Gastrocnemius medialis (tissue), 4 donors: ENCODE measurements around the gene C16orf87.

Experiments used
- POLR2A ChIP-seq, 2 donors: fragments of 450-650 bp; IDR thresholded peaks; one replicate each; pipeline ENCODE4 v1.6.1; 2017; ENCODE audit warnings: antibody characterized with exemption in 2 of 2, mild to moderate bottlenecking in 2 of 2, moderate library complexity in 2 of 2
- TF ChIP-seq, protein P1 (sequence below), 5 experiments: fragments of 450-650 bp in 3 of 5; fragments of 200-600 bp in 2 of 5; sonication (generic) in 2 of 5; IDR thresholded peaks in 4 of 5; conservative IDR thresholded peaks in 1 of 5; 1 replicate in 4 of 5; 2 replicates in 1 of 5; pipeline ENCODE4 v1.5.1; 2016 to 2019; ENCODE audit warnings: antibody characterized with exemption in 5 of 5, mild to moderate bottlenecking in 3 of 5, moderate library complexity in 3 of 5

DNA sequence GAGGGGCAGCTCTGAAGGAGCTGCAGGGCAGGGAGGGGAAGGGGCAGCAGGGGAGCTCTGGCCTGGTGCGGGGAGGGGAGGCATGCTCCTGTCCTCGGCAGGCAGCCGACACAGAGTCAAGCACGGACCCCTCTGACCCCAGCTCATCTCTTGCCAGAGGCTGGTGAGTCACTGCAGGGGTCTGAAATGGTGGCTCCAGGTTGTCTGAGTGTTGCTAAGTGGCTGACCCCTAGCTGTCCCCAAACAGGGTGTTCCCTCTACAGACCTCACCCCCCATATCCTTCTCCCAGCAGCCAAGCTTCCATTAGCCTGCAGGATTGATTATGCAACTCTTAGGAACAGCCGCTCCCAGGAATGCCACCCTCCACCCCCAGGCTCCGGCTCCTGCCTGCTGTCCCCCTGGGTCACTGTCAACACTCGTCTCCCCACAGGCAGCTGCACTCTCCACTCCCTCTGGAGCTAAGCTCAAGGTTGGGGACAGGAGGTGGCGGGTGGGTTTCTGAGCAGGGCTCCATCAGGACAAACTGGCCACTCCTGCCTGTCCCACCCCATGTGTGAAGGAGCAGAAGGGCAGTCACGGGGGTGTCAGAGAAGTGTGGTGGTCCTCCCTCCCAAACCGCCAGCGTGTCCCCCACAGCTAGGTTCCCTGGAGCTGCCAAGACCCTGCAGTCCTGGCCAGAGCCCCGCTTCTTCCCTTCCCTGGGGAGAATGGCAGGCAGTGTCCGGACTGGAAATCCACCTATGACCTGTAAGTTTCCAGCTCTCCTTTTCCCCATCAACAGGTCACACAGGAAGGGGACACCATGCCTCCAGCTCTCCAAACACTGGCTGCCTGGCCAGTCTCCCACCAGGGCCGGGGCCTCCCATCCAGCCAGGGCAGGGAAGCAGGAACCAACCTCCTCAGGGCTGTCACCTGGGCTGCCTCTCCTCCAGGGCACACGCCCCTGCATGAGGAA lies 83.9 kb downstream of the C16orf87 start:
- TF ChIP-seq, protein P1, sequence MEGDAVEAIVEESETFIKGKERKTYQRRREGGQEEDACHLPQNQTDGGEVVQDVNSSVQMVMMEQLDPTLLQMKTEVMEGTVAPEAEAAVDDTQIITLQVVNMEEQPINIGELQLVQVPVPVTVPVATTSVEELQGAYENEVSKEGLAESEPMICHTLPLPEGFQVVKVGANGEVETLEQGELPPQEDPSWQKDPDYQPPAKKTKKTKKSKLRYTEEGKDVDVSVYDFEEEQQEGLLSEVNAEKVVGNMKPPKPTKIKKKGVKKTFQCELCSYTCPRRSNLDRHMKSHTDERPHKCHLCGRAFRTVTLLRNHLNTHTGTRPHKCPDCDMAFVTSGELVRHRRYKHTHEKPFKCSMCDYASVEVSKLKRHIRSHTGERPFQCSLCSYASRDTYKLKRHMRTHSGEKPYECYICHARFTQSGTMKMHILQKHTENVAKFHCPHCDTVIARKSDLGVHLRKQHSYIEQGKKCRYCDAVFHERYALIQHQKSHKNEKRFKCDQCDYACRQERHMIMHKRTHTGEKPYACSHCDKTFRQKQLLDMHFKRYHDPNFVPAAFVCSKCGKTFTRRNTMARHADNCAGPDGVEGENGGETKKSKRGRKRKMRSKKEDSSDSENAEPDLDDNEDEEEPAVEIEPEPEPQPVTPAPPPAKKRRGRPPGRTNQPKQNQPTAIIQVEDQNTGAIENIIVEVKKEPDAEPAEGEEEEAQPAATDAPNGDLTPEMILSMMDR (IDR thresholded peaks at IDR 0.05 in 4 of 5, conservative IDR thresholded peaks at IDR 0.05 in 1 of 5), result no peak
- peak in 1 of 2 donors; percentile 21 for TF ChIP-seq POLR2A (IDR thresholded peaks at IDR 0.05)
